ENCODE measurements around the gene NR4A2.

NR4A2 gene

DNA sequence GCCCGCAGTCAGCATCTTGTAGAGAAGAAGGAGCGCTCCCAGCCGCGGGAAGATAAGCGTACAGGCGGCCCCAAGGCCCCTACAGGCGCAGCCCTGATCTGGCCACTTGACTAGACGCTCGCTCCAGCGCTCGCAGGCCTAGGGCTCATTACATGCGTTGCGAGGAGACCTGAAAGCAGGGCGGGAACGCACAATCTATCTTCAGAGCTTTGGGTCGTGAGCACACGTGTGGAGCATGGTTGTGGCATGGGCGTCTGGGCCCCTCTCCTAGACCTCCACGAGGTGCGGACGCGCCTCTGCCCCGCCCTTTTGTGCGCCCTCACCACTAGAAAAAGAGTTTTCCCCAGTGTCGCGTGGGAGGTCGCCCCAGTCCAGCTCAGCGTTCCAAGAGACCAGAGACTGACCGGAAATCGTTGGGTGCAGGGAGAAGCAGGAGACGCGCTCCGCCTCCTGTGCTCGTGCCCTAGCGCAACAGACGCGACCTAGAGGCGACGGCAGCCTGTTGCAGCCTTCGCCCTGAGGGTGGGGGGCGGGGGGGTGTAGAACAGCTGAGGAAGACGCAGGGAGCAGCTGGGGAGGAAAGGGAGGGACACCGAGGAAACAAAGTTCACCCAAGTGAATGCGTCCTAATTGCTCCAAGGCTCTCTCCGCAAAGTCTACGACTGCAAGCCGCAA is 12.6 kb downstream of the NR4A2 start:
- H3K4me3 ChIP-seq (ENCODE audit: low read depth, low read length) = peak overlapping the region; percentile 63
- TF ChIP-seq, protein P1, sequence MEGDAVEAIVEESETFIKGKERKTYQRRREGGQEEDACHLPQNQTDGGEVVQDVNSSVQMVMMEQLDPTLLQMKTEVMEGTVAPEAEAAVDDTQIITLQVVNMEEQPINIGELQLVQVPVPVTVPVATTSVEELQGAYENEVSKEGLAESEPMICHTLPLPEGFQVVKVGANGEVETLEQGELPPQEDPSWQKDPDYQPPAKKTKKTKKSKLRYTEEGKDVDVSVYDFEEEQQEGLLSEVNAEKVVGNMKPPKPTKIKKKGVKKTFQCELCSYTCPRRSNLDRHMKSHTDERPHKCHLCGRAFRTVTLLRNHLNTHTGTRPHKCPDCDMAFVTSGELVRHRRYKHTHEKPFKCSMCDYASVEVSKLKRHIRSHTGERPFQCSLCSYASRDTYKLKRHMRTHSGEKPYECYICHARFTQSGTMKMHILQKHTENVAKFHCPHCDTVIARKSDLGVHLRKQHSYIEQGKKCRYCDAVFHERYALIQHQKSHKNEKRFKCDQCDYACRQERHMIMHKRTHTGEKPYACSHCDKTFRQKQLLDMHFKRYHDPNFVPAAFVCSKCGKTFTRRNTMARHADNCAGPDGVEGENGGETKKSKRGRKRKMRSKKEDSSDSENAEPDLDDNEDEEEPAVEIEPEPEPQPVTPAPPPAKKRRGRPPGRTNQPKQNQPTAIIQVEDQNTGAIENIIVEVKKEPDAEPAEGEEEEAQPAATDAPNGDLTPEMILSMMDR (IDR thresholded peaks at IDR 0.05; ENCODE audit: low read depth, low read length) = no peak

DNA sequence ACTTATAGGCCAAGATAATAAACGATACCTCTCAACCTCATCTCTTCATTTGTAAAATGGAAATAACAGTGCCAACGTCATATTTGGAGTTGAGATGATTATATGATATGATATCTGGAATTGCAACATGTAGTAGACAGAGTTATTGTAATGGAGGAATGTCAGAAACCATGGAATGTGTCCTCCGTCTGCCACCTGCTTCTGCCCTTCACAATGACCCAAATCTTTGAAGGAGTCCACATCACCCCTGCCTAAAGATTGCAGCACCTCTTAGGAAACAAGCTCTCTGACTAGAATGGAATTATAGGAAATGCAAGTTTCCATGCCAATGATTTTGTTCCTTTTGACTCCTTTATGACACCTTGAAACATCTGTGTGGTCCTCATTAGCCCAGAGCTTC is 14.9 kb downstream of the NR4A2 start:
- no peak overlapping the region for H3K4me3 ChIP-seq (ENCODE audit: low read depth, low read length)
- TF ChIP-seq, protein P1 (IDR thresholded peaks at IDR 0.05; ENCODE audit: low read depth, low read length) = no peak

DNA sequence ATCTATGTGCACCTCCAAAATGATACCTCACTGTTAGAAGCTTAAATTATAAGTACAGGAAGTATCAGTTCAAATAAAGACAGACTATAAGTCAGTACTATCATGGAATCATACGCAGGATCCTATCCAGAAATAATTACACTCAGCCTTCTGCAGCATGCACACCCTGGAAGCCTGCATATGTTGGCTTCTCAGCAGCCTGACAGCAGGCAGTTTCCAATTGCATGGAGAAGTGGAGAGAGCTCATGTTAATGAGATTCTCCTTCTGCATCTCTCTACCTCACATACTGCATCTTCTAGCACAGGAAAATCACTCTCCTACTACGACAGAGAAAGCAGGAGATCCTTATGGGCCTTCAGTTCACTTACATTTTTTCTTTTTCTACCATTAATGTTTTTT is 20.5 kb downstream of the NR4A2 start:
- H3K4me3 ChIP-seq (ENCODE audit: low read depth, low read length) = no peak overlapping the region
- TF ChIP-seq, protein P1 (IDR thresholded peaks at IDR 0.05; ENCODE audit: low read depth, low read length) = no peak

DNA sequence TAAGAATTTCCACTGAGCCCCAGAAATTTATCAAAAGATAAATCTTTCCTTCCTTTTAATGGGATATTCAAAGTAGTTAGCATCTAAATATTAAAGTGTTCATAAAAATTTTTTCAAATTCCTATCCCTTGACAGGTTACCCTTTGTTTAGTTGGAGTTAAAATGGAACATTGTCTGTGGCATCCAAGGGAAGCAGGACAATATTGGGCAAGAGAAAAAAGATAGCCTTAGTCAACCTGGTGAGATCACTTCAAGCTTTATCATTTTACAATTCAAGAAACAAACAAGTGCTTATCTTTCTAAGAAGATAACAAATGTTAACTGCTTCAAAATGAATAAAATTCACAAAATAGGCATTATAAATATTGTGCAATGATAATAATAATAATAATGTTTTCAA is 21.7 kb downstream of the NR4A2 start:
- TF ChIP-seq, protein P1 (IDR thresholded peaks at IDR 0.05; ENCODE audit: low read depth, low read length) = no peak
- H3K4me3 ChIP-seq (ENCODE audit: low read depth, low read length) = no peak overlapping the region

DNA sequence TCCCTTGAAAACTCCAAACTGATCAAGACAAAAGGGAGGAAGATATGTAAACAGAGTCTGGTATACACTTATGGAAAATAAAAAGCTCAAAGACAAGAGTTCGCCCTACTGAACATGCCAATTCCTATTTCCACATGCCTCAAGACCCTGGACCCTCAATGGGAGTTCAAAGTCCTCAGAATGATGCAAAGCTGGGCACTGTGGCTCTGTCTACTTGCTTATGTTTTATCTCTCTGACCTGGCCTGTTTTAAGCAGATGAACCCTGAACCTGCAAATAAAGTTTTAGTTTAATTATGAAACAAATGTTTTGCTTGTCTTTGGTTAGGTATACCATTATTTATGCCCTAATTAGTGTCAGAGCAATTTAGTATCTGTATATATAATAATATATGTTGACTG is 22.6 kb downstream of the NR4A2 start:
- H3K4me3 ChIP-seq (ENCODE audit: low read depth, low read length) = no peak overlapping the region
- TF ChIP-seq, protein P1 (IDR thresholded peaks at IDR 0.05; ENCODE audit: low read depth, low read length) = no peak

DNA sequence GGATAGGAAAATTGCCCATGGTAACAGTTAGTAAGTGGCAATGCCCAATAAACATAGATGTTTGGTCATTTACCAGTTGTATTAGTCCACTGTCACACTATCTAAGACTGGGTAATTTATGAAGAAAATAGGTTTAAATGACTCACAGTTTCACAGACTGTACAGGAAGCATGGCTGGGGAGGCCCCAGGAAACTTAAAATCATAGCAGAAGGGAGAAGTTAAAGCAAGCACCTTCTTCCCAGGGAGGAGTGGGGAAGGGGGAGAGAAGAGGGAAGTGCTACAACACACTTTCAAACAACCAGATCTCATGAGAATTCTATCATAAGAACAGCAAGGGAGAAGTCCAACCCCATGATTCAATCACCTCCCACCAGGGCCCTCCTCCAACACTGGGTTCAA is 23.4 kb downstream of the NR4A2 start:
- TF ChIP-seq, protein P1 (IDR thresholded peaks at IDR 0.05; ENCODE audit: low read depth, low read length) = no peak
- H3K4me3 ChIP-seq (ENCODE audit: low read depth, low read length) = no peak overlapping the region

DNA sequence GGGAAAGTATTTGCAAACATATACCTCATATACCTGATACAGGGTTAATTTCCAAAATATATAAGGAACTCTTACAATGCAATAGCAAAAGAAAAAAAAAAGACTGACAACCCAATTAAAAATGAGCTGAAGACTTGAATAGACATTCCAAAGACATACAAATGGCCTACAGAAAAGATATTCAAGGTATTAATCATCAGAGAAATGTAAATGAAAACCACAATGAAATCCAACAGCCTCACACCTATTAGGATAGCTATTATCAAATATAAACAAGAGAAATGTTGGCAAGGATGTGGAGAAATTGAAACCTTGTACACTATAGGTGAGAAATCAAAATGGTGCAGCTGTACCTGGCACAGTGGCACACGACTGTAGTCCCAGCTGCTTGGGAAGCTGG is 25.7 kb downstream of the NR4A2 start:
- TF ChIP-seq, protein P1 (IDR thresholded peaks at IDR 0.05; ENCODE audit: low read depth, low read length) = no peak
- H3K4me3 ChIP-seq (ENCODE audit: low read depth, low read length) = no peak overlapping the region
